HG03469 (cell line): ENCODE results near the gene LTBP4.

Experiments
- ATAC-seq: cut with Tn5 transposase; IDR thresholded peaks from one replicate; pipeline ENCODE4 v1.9.1; 2021; ENCODE audit warnings: mild to moderate bottlenecking, moderate library complexity, moderate number of reproducible peaks; ENCODE audit not compliant: unreplicated experiment

The LTBP4 gene

GRCh38 chr19:40662925-40663694 is 61.9 kb downstream of the LTBP4 start:
- no peak for ATAC-seq

- ATAC-seq = no peak
Measured at GRCh38 chr19:40663695-40664692, 62.8 kb downstream of the LTBP4 start.

GRCh38 chr19:40666803-40667438 is 65.8 kb downstream of the LTBP4 start:
- ATAC-seq = no peak

DNA sequence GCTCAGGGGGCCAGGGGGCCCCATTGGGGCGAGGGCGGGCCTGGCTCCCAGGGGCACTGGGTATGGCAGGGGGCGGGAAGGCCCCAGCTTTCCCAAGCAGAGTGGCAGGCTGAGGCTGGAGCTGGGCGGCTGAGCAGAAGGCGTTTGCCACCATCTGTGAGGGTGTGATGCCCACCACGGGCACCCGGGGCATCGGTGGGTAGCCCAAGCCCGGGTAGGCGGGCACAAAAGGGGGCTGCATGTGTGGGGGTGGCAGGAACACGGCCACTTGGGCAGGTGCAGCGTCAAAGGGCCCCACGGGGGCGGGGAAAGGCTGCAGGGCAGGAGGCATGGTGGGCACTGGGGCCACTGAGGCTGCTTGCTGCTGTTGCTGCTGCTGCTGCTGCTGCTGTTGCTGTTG is 66.4 kb downstream of the LTBP4 start:
- ATAC-seq = no peak

GRCh38 chr19:40668991-40669614 is 67.9 kb downstream of the LTBP4 start:
- ATAC-seq = no peak

DNA sequence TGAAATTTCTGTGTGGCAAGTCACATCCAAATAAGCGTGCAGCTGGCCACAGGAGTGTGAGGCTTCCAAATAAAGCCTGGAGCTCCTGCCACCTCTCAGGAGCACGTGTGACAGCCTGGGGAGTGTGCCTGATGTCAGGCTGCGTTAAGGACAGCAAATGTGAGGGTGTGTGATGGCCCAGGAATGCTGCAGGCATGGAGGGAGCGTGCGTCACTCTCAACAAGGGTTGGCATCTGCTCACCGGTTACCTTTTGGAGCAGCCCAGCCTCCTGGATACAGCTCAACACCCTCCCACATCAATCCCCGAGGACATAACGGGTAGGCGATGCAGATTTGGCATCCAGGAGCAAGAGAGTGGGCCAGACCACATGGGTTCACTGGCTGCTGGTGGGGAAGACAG is 70.2 kb downstream of the LTBP4 start:
- no peak for ATAC-seq

GRCh38 chr19:40672038-40672437 is 70.9 kb downstream of the LTBP4 start:
- no peak for ATAC-seq

DNA sequence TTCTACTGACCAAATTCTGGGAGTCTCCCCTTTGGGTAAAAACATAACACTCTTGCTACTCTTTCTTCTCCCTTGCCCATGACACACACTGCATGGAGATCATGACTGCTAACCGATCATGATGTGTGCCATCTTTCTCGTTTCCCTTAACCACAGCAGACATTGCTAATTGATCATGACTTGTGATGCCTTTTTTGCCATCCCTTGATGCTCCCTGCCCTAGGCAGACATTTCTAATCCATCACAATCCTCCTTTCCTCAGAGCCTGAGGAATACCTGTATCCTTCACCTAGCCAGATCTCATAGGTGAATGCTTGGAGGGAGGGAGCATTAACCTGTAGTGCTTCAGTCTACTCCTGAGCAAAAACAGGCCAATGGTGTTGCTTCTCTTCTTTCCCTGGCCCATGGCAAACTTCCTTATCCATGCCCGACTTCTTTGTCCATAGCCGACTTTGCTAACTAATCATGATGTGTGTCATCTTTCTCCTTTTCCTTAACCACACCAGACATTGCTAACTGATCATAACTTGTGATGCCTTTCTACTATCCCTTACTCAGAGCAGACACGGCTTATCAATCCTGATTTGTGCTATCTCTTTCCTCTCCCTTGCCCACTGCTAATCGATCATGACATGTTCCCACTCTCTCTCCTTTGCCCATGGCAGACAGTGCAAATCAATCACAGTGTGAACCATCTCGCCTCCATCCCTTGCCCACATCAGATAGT is 71.6 kb downstream of the LTBP4 start:
- ATAC-seq = no peak

DNA sequence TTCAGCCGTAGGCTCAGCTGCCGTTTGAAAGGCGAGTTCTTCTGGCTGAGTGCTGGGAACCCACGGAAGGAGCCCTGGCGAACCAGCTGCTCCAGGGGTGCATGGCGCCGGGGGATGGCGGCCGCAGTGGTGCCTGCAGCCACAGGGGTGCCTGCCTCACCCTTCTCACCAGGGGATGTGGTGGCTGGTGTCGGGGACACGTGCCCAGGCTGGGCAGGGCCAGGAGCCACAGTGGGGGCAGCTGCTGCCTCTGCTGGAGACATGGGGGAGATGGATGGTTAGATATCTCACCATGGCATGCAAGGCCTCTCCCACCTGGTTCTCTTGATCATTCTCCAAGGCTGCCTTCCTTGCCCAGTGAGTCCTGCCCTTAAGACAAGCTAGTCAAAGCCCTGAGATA is 72.2 kb downstream of the LTBP4 start:
- ATAC-seq = no peak

- ATAC-seq = no peak
Measured at GRCh38 chr19:40674291-40674690, 73.1 kb downstream of the LTBP4 start.

- ATAC-seq = no peak
Measured at GRCh38 chr19:40677156-40677555, 76.0 kb downstream of the LTBP4 start.
